SIG-M5 treated with dmso at 0.1 percent for 504 hours (cell line): Measurements from ENCODE around the gene AGR3.

Experiments
- DNase-seq: peaks from one replicate; lab custom pipeline; 2025; ENCODE audit not compliant: unreplicated experiment; lab: John Stamatoyannopoulos, UW

The AGR3 gene

GRCh38 chr7:16838386-16838785 lies 43.4 kb downstream of the AGR3 start:
- no peak for DNase-seq

GRCh38 chr7:16836481-16836880 lies 45.3 kb downstream of the AGR3 start:
- DNase-seq: no peak

- no peak for DNase-seq
These were observed 48.4 kb downstream of the AGR3 start for GRCh38 chr7:16833373-16833772.

GRCh38 chr7:16826060-16826459 lies 55.7 kb downstream of the AGR3 start:
- no peak for DNase-seq

- no peak for DNase-seq
These were observed 59.8 kb downstream of the AGR3 start for GRCh38 chr7:16822029-16822428.

- DNase-seq: no peak
These were observed 63.1 kb downstream of the AGR3 start for GRCh38 chr7:16818732-16819131.

- DNase-seq: no peak
These were observed 64.2 kb downstream of the AGR3 start for GRCh38 chr7:16817536-16817935.

- peak; percentile 78 for DNase-seq
These were observed 65.0 kb downstream of the AGR3 start for GRCh38 chr7:16816824-16817223.

GRCh38 chr7:16815001-16815400 lies 66.8 kb downstream of the AGR3 start:
- no peak for DNase-seq

- DNase-seq: peak; percentile 6
These were observed 68.6 kb downstream of the AGR3 start for GRCh38 chr7:16813232-16813616.

GRCh38 chr7:16812542-16813231 lies 69.1 kb downstream of the AGR3 start:
- DNase-seq: no peak

- peak; percentile 27 for DNase-seq
These were observed 70.2 kb downstream of the AGR3 start for GRCh38 chr7:16811551-16811950.

GRCh38 chr7:16810573-16810972 lies 71.2 kb downstream of the AGR3 start:
- no peak for DNase-seq

GRCh38 chr7:16810112-16810511 lies 71.7 kb downstream of the AGR3 start:
- DNase-seq: no peak
